ENCODE data around the gene AK5.

DNA sequence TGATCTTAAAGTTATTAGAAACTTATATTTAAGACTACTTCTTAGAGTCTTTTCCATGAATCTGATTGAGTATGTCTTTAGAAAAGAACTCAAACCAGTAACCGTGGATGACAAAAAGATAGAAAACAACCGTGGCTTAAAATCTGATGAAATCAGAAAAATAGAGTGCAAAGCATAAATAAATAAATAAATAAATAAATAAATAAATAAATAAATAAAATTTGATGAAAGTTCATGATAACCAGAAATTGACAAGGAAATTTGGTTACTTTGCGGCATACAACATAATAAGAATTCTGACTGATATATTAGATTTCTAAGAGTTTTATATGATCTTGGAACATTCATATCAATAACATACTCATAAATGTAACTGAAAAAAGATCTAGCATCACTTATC lies 152.1 kb downstream of the AK5 start:
- TF ChIP-seq, protein P1, sequence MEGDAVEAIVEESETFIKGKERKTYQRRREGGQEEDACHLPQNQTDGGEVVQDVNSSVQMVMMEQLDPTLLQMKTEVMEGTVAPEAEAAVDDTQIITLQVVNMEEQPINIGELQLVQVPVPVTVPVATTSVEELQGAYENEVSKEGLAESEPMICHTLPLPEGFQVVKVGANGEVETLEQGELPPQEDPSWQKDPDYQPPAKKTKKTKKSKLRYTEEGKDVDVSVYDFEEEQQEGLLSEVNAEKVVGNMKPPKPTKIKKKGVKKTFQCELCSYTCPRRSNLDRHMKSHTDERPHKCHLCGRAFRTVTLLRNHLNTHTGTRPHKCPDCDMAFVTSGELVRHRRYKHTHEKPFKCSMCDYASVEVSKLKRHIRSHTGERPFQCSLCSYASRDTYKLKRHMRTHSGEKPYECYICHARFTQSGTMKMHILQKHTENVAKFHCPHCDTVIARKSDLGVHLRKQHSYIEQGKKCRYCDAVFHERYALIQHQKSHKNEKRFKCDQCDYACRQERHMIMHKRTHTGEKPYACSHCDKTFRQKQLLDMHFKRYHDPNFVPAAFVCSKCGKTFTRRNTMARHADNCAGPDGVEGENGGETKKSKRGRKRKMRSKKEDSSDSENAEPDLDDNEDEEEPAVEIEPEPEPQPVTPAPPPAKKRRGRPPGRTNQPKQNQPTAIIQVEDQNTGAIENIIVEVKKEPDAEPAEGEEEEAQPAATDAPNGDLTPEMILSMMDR (IDR thresholded peaks at IDR 0.05) = no peak
- TF ChIP-seq POLR2A (IDR thresholded peaks at IDR 0.05) = no peak
- TF ChIP-seq POLR2AphosphoS5 (IDR thresholded peaks at IDR 0.05; ENCODE audit: insufficient read depth in 1 of 2, low read depth in 1 of 2) = no peak

Measured in vagina (tissue), 2 donors.